ENCODE results near the gene RPL4.

Gene RPL4

DNA sequence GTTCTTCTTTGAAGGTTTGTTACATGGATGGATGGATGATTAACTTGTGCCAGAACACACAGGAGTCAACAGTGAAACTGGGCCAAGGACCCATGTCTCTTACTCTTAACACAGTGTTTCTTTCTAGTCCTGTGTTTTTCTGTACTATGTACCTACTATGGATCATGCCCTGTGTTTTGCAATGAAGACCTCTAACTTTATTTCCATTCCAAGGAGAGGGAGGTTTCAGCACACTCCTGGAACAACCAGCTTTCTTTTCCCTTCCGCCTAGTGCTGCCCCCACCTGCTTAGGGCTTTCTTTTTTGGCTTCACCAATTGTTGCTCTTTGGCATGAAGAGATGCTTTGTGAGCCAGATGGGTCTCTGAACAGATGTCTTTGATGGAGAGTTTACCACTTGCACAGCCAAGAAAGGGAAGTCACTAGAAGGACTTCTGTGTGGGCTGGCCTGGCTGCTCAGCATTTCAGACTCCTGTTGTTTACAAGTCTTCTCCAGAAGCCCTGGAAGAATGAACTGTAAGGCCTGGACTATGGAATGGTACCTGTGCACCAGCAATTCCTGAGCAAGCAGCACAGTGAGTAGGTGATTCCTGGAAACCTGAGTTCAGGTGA lies 51.6 kb downstream of the RPL4 start:
- DNase-seq: peak in 1 of 2 experiments; percentile 13

DNA sequence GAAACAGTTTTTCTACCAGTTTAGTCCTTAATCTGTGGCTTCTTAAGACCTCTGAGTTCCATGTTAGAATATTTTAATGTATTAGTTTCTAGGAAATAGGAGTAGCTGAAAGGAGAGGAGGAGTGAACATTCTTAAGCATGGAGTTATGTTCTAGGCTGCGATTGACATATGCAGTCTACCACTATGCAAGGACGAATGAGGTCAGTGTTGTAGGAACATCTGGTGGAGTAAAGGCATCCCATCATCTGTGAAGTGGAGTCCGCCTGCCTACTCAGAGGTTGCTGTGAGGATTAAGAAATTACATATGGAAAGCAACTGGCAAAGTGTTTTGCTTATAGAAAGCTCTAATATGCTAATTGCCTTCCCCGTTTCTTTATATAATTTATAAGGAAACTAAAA lies 52.2 kb downstream of the RPL4 start:
- no peak for DNase-seq

Measured in cerebellar nuclear complex (tissue), 1 donor.